HepG2 (cell line): ENCODE measurements around the gene CTDNEP1. TPM values are rescaled to one million over a fixed set of nuclear protein-coding genes. Genes with fewer than 3 reads are reported as not detected.

ENCODE experiments used
- AGO2 ChIP-seq: fragments of 200-400 bp; formaldehyde crosslinking; optimal IDR thresholded peaks from 2 replicates; pipeline ENCODE3; 2017; ENCODE audit warnings: mild to moderate bottlenecking, low read depth, low read length, moderate library complexity
- ATF6 ChIP-seq: sonication (generic); formaldehyde crosslinking; conservative IDR thresholded peaks from 2 replicates; pipeline ENCODE4 v1.4.0; 2020; ENCODE audit warnings: missing genetic modification reagents
- BCL6 ChIP-seq: IDR thresholded peaks from 2 replicates; pipeline ENCODE4 v1.6.1; 2016; ENCODE audit warnings: missing genetic modification reagents, missing compliant biosample characterization
- HINFP ChIP-seq: sonication (generic); formaldehyde crosslinking; IDR thresholded peaks from 2 replicates; pipeline ENCODE4 v1.4.0; 2020; ENCODE audit warnings: low read depth, mild to moderate bottlenecking, missing genetic modification reagents
- PAF1 ChIP-seq: IDR thresholded peaks from 2 replicates; pipeline ENCODE4 v1.6.1; 2016; ENCODE audit warnings: missing genetic modification reagents, missing compliant biosample characterization
- PTBP1 ChIP-seq: fragments of 200-400 bp; formaldehyde crosslinking; IDR thresholded peaks from 2 replicates; pipeline ENCODE4 v1.6.1; 2018; ENCODE audit warnings: low read length, low read depth; ENCODE audit not compliant: poor library complexity, severe bottlenecking
- REXO4 ChIP-seq: sonication (generic); formaldehyde crosslinking; IDR thresholded peaks from 2 replicates; pipeline ENCODE4 v1.8.0; 2022; ENCODE audit warnings: missing genetic modification reagents, mild to moderate bottlenecking, borderline replicate concordance
- SKIL ChIP-seq: sonication (generic); formaldehyde crosslinking; IDR thresholded peaks from 2 replicates; pipeline ENCODE4 v1.8.0; 2022; ENCODE audit warnings: missing genetic modification reagents, mild to moderate bottlenecking, moderate library complexity, borderline replicate concordance
- SUZ12 ChIP-seq: fragments of 150-350 bp; IDR thresholded peaks from 2 replicates; pipeline ENCODE4 v1.6.1; 2014; ENCODE audit warnings: low read depth, low read length
- TCF7 ChIP-seq: sonication (generic); IDR thresholded peaks from 2 replicates; pipeline ENCODE4 v1.6.1; 2016; ENCODE audit warnings: antibody characterized with exemption, low read depth
- THAP9 ChIP-seq: sonication (generic); formaldehyde crosslinking; IDR thresholded peaks from 2 replicates; pipeline ENCODE4; 2020; ENCODE audit warnings: missing genetic modification reagents, mild to moderate bottlenecking, borderline replicate concordance
- ZBTB33 ChIP-seq: sonication (generic); formaldehyde crosslinking; IDR thresholded peaks from 2 replicates; pipeline ENCODE4 v1.4.0; 2020; ENCODE audit warnings: missing genetic modification reagents
- ZBTB44 ChIP-seq: sonication (generic); formaldehyde crosslinking; IDR thresholded peaks from 2 replicates; pipeline ENCODE4 v1.4.0; 2020; ENCODE audit warnings: missing genetic modification reagents
- ZNF282 ChIP-seq: fragments of 450-650 bp; IDR thresholded peaks from 2 replicates; pipeline ENCODE4 v1.6.1; 2018; ENCODE audit not compliant: partially characterized antibody
- ZNF607 ChIP-seq: sonication (generic); formaldehyde crosslinking; IDR thresholded peaks from 2 replicates; pipeline ENCODE4 v1.5.1; 2020; ENCODE audit warnings: missing genetic modification reagents, mild to moderate bottlenecking, borderline replicate concordance
- polyA plus RNA-seq, 8 experiments: library from polyadenylated mRNA; depleted of rRNA in 3 of 8; stranded (reverse) in 7 of 8; unstranded in 1 of 8; fragments of >200 nt; fragmentation: Illumina TruSeq in 4 of 8; extraction: Trizol in 4 of 8; gene quantifications; 2 replicates each; pipeline versions ENCODE4 v1.2.1 to v1.2.3, GENCODE V29; 2011 to 2016; ENCODE audit warnings: low read depth in 4 of 8, missing spikeins in 1 of 8, mixed read lengths in 1 of 8; ENCODE audit not compliant: insufficient read depth in 1 of 8
- total RNA-seq, 5 experiments: library from RNA; depleted of rRNA; stranded (reverse); fragments of >200 nt; fragmentation: Illumina TruSeq; extraction: Trizol; gene quantifications; 2 replicates each; pipeline ENCODE4 v1.2.3, GENCODE V29; 2016; ENCODE audit warnings: low read depth in 1 of 5

The CTDNEP1 gene
- total and polyA plus RNA-seq, 2 of the 13 experiments (the other 11 are each of a cell fraction or from before 2014, with no cell fraction given): 19.8 to 118 TPM

- TF ChIP-seq ATF6 (CRISPR knock-in tag) (no peak), HINFP (CRISPR knock-in tag) (no peak), PTBP1 (no peak), BCL6 (CRISPR knock-in tag) (peak; percentile 54), ZBTB33 (no peak), TCF7 (no peak), AGO2 (peak; percentile 99), SUZ12 (peak; percentile 81), ZBTB44 (CRISPR knock-in tag) (no peak), ZNF282 (no peak), REXO4 (CRISPR knock-in tag) (0 out of 2 replicates have a peak, but pooled peaks have one; percentile 45), PAF1 (no peak), THAP9 (CRISPR knock-in tag) (no peak), ZNF607 (CRISPR knock-in tag) (peak; percentile 61; the same call in 1 of the 2 replicates), SKIL (peak; percentile 48; the same call in 1 of the 2 replicates)
Measured at GRCh38 chr17:7219812-7220592, 31.5 kb downstream of the CTDNEP1 start, which contains the start of the genes ACADVL and DLG4 (continued).
